HG03575 (cell line): ENCODE measurements around the gene KDM8.
"Not testable (repeated sequence)": the region's sequence is repeated elsewhere in the genome, so short reads cannot be mapped to it uniquely, and the experiment has no call there.

ENCODE experiments used
- ATAC-seq: cut with Tn5 transposase; IDR thresholded peaks from one replicate; pipeline ENCODE4 v1.9.1; 2021; ENCODE audit not compliant: unreplicated experiment, insufficient number of reproducible peaks, low FRiP score; ENCODE audit errors: extremely low read depth

The KDM8 gene

DNA sequence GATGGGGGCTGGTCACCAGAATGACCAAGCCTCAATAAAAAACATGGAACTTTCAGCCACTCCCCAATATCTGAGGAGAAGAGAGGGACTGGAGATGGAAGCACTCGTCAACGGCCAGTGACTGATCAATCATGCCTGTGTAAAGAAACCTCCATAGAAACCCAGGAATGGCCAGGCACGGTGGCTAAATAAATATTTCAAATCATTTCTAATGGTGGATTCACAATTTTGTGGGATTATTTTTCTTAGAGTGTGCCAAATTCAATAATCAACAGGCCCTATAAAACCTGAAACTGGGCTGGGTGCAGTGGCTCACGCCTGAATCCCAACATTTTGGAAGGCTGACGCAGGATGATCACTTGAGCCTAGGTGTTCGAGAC is 48.9 kb downstream of the KDM8 start:
- no peak for ATAC-seq

DNA sequence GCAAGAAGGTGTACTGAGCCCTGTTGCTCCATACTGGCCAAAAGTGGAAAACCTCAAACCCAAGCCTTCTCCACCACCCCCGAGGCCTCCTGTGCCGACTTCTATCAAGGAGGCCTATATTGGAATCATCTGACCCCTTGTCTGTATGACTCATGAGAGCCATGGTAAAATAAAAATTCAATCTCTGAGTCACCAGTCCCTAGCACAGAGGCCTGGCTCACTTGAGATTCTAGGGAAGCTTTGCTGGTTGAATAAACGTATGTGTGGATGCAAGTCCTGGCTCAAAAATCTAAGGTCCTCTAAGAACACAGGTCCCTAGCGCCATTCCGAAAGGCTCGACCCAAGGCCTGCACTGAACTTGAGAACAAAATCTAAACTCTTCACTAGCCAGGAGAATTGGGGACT is 50.2 kb downstream of the KDM8 start:
- no peak for ATAC-seq

DNA sequence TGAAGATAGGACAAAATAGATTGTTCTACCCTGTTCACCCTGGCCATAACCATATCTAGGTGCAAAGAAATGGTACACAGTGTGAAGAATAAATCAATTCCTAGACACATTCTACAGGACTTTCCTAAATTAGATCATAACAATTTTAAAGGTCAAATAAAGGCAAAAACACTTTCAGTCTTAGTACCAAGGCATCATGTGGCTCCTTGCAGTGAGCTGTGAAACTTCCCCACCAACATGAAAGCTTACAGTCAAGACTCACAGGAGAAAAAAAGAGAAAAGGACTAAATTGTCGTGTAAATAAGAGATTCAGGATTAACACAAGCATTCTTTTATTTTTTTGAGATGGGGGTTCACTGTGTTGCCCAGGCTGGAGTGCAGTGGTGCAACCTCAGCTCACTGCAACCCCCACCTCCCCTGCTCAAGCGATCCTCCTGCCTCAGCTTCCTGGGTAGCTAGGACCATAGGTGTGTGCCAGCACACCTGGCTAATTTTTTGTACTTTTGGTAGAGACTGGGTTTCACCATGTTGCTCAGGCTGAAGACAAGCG is 51.0 kb downstream of the KDM8 start:
- peak; percentile 63 for ATAC-seq

DNA sequence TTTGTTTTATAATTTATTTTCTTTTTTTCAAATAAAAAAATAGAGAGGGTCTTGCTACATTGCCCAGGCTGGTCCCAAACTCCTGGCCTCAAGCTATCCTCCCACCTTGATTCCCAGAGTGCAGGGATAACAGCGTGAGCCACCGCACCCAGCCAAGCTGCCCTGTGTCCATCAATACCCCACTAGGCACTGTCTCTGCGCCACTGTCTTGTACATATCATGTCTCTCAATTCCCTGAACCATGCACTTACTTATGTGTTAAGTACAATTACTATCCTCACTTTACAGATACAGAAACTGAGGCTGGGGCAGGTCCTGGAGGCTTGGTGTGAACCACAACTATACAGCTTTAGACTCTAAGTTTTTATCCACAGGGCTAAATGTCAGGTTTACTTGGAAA is 53.5 kb downstream of the KDM8 start:
- no peak for ATAC-seq

DNA sequence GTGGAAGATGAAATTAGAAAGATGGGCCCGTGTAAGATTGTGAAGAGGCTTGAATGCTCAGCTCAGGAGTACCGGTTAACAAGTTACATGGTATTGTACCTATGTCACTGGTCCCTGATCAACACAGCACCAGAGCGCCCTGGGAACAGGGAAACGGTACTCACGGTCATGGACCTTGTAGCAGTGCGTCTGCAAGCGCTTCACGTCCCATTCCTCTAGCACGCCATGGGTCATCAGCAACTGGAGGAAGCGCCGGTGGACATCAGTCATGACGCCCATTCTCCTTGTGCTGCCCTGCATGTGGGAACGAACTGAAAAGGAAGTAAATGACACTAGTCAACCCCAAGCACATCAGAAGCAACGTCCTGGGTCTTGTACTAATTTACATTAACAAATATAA is 53.9 kb downstream of the KDM8 start:
- ATAC-seq: no peak

DNA sequence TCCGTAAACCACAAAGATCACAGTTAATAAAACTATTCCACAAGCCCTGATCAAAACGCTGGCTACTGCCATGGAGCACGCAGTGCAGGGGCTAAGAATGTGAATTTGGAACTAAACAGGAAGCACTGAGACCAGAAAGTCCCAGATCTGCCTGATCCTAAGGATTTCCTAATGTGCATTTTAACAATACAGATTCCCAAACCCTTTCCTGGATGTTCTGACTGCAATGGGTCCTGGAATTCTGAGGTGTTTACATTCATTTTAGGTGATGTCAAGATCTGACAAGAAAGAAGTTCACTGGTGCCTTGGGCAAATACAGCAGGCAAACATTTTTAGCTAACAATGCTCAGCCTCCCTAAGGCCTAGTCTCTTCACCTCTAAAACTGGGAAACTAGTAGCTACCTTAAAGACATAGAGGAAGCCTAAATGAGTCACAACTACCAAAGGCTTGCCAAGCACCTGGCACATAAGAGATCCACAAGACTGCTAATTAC is 55.0 kb downstream of the KDM8 start:
- no peak for ATAC-seq

DNA sequence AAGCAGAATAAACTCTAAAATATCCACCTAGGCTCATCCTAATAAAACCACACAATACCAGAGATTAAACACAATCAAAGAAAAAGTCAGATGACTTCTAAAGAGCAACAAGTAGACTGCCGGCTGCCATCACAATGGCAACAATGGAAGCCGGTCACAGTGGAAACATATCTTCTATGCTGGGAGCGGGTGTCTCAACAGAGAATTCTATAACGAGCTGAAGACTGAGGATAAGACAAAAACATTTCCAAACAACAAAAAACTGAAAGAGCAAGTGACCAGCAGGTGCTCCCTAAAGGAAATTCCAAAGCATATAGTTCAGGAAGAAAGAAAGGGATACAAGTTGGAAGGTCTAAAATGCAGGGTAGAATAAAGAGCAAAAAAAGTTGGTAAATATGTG is 56.4 kb downstream of the KDM8 start:
- no peak for ATAC-seq

DNA sequence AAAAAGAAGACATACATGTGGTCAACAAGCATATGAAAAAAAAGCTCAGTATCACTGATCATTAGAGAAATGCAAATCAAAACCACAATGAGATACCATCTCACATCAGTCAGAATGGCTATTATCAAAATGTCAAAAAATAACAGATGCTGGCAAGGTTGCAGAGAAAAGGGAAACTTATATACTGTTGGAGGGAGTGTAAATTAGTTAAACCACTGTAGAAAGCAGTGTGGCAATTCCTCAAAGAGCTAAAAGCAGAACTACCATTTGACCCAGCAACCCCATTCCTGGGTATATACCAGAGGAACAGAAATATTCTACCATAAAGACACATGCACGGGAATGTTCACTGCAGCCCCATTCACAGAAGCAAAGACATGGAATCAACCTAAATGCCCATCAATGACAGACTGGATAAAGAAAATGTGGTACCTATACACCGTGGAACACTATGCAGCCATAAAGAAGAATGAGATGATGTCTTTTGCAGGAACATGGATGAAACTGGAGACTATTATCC is 59.6 kb downstream of the KDM8 start:
- ATAC-seq: not testable (repeated sequence)

DNA sequence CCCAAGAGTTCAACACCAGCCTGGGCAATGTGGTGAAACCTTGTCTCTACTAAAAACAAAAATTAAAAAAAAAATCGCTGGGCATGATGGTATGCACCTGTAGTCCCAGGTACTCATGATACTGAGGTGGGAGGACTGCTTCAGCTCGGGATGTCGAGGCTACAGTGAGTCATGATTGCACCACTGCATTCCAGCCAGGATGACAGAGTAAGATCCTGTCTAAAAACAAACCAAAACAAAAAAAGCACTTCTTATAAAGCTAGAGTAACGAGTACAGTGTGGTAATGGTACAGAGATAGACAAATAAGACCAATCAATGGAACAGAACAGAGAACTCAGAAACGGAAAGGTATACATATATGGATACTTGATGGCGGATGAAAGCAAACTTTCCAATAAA is 60.8 kb downstream of the KDM8 start:
- no peak for ATAC-seq

DNA sequence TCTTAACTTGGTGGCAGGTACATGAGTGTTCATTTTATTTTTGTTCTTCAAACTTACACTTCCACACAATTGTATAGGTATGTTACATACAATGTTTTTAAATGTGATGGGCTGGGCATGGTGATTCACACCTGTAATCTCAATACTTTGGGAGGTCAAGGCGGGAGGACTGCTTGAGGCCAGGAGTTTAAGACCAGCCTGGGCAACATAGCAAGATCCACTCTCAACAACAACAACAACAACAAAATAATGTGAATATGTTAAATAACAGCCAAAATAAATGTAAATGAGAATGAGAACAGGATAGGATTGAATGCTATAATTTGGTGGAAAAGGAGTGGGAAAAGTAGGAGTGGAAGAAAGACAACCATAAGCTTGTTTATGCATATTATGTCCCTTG is 62.7 kb downstream of the KDM8 start:
- no peak for ATAC-seq

DNA sequence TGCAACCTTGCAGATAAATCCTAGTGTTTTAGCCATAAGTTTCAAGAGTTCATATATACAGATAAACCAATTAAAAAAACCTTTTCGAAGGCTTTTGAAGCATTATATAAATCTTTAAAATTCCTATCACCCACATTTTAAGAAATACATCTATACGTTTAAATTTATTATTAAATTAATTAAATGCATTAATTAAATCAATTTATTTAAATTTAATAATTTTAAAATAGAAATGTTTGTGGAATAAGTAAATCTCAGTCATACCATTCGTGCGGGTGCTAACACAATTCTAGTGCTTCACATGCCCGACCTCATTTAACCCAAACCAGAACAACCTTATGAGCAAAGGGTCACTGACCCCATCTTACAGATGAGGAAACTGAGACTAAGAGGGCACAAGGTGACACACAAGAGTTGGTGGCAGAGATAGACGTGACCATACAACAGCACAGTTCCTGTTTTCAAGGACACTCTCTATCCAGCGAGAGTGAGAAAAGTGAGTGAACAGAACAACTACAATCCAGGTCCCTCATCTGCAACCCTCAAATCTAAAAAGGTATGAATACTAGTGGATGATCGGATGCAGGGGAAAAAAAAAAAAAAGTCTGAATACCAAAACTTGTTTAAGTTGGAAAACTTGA is 63.8 kb downstream of the KDM8 start:
- no peak for ATAC-seq

DNA sequence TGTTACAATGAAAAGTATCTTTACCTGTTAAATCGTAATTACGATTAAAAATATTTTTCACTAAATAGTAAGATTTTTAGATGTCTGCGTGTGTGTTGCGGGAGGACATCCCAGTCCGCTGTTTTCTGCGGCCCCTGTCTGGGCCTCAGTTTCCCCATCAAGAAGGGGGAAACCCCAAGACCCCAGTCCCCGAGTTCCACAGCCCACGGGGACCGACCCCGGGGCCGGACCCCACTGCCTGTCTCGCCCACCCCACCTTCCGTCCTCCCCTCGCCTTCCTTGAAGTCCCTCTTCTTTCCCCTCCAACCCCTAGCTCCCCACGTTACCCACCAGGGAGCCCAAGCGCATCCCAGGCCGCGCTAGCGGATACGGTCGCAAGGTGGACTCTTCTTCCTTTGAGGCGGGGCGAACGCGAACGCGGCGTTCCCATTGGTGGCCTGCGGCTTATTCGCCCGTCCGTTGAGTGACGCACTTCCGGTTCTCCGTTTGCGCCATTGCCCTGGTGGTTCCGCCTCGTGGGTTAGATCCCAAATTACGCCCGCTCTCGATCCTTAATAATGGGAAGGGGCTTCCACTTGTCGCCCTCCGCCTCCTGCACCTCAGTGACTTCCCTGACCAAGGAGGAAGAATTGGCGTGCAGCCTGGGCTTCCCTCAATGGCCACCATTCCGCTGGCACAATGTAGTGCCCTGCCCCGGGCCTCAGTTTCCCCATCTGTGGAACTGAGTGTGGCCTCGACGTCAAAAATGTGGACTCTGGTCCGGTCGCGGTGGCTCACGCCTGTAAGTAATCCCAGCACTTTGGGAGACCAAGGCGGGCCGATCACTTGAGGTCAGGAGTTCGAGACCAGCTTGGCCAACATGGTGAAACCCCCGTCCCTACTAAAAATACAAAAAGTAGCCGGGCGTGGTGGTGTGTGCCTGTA is 65.3 kb downstream of the KDM8 start, which contains the start of gene NSMCE1:
Gene NSMCE1, minus strand, starts transcription at position 397 of the 924 bp plus-strand sequence. CDS start 11,202 bp downstream, outside the sequence.
- no peak for ATAC-seq

DNA sequence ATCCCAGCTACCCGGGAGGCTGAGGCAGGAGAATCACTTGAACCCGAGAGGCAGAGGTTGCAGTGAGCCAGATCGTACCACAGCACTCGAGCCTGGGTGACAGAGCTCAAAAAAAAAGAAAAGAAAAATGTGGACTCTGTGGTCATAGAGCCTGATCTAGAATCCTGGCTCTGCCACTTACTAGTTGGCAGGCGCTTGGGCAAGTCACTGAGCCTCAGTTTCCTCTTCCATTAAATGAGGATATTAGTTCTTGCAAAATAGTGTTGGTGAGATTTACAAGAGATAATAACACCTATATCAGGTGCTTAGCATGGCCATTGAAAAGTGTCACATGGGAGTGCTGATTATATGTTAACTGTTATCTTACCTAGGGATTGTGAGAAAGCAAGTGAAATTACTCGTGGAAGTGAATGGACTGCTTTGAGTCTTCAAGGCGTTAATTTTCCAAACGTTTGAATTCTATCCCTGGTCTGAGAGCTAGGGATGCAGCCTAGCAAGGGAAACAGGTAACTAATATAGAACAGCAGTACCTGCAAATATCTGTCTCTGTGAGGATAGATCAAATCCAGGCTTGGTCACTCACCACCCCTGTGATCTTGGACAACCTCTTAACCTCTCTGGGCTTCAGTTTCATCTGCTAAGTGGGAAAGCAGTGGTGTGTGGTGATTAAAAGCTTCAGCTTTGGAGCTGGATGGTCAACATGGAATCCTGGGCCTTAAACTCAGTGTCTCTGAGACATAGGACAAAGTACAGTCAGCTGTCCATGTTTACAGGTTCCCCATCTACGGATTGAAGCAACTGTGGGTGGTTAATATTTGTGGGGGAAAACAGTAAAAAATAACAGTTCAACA is 66.2 kb downstream of the KDM8 start:
- ATAC-seq: no peak

DNA sequence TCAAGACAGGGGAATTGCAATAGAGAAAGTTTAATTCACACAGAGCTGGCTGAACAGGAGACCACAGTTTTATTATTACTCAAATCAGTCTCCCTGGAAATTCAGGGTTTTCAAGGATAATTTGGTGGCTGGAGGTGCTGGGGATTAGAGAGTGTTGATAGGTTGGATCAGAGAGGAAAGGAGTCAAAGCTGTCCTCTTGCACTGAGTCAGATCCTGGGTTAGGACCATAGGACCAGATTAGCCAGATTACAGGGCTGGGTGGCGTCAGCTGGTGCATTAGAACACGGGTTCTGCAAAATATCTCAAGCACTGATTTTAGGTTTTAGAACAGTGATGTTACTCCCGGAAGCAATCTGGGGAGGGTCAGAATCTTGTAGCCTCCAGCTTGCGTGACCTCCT is 67.0 kb downstream of the KDM8 start:
- no peak for ATAC-seq
